PC-9 (cell line): ENCODE data around the gene CST1. TPM values are rescaled to one million over a fixed set of nuclear protein-coding genes. Genes with fewer than 3 reads are reported as not detected.
"Not testable (repeated sequence)": the region's sequence is repeated elsewhere in the genome, so short reads cannot be mapped to it uniquely, and the experiment has no call there.

Source experiments
- BruUV-seq: library from RNA; stranded (reverse); fragments of 400-500 nt; replicated peaks from 2 replicates; lab custom pipeline; 2021; lab: Mats Ljungman, UMichigan
- CTCF ChIA-PET: fragments of 300-600 bp; sonication (Branson Sonifier 250); formaldehyde crosslinking; loops from one replicate; lab custom pipeline; 2022; ENCODE audit warnings: antibody characterized with exemption; lab: Charles Lee
- POLR2A ChIA-PET: fragments of 300-600 bp; sonication (Branson Sonifier 250); formaldehyde crosslinking; loops from one replicate; lab custom pipeline; 2022; ENCODE audit warnings: antibody characterized with exemption; ENCODE audit not compliant: unreplicated experiment; lab: Charles Lee
- DNase-seq, 2 experiments: peaks; one replicate each; pipeline versions ENCODE4 v3.0.0 to v3.0.0-alpha.2; 2015 to 2022; ENCODE audit warnings: mixed read lengths in 1 of 2
- H2AFZ ChIP-seq: fragments of 200-600 bp; sonication (generic); 2 replicates; pipeline ENCODE4 v1.8.1; 2017; ENCODE audit warnings: antibody characterized with exemption
- H3F3A ChIP-seq: fragments of 200-600 bp; sonication (generic); 2 replicates; pipeline ENCODE4 v1.8.1; 2017; ENCODE audit warnings: antibody characterized with exemption, mild to moderate bottlenecking, low read depth; ENCODE audit not compliant: insufficient read depth
- H3K27ac ChIP-seq: fragments of 200-600 bp; sonication (generic); 2 replicates; pipeline ENCODE4 v1.6.1; 2016; ENCODE audit warnings: mixed run types
- H3K27me3 ChIP-seq: fragments of 200-600 bp; sonication (generic); 2 replicates; pipeline ENCODE4 v1.6.1; 2016; ENCODE audit warnings: low read depth, mixed run types; ENCODE audit not compliant: insufficient read depth
- H3K36me3 ChIP-seq: fragments of 200-600 bp; sonication (generic); 2 replicates; pipeline ENCODE4 v1.6.1; 2016; ENCODE audit warnings: low read depth, mixed run types
- H3K4me1 ChIP-seq: fragments of 200-600 bp; sonication (generic); replicated peaks from 2 replicates; pipeline ENCODE4 v1.6.1; 2016; ENCODE audit warnings: mixed run types; ENCODE audit not compliant: insufficient read depth
- H3K4me2 ChIP-seq: fragments of 200-600 bp; sonication (generic); 2 replicates; pipeline ENCODE4 v1.6.1; 2017; ENCODE audit warnings: mixed run types
- H3K4me3 ChIP-seq: fragments of 200-600 bp; sonication (generic); 2 replicates; pipeline ENCODE4 v1.6.1; 2016; ENCODE audit warnings: mixed run types
- H3K79me2 ChIP-seq: fragments of 200-600 bp; sonication (generic); 2 replicates; pipeline ENCODE4 v1.6.1; 2017; ENCODE audit warnings: low read depth, mixed run types
- H3K9me2 ChIP-seq: fragments of 200-600 bp; sonication (generic); 2 replicates; pipeline ENCODE4 v1.8.1; 2017; ENCODE audit warnings: mild to moderate bottlenecking; ENCODE audit not compliant: insufficient read depth
- H3K9me3 ChIP-seq: fragments of 200-600 bp; sonication (generic); 2 replicates; pipeline ENCODE4 v1.8.1; 2016; ENCODE audit warnings: low read depth; ENCODE audit not compliant: insufficient read depth
- H4K20me1 ChIP-seq: fragments of 200-600 bp; sonication (generic); 2 replicates; pipeline ENCODE4 v1.8.1; 2017; ENCODE audit not compliant: insufficient read depth
- CTCF ChIP-seq: fragments of 200-600 bp; sonication (generic); conservative IDR thresholded peaks from 2 replicates; pipeline ENCODE4 v1.6.1; 2017; ENCODE audit warnings: mixed run types, antibody characterized with exemption, mild to moderate bottlenecking, moderate library complexity
- EZH2 ChIP-seq: fragments of 200-600 bp; sonication (generic); IDR thresholded peaks from 2 replicates; pipeline ENCODE4 v1.8.0; 2017; ENCODE audit warnings: antibody characterized with exemption, low read depth
- intact Hi-C: fragments of 100-400 bp; cut with micrococcal nuclease; formaldehyde crosslinking; loops from one replicate; pipeline ENCODE4 v1.10.0; 2022; ENCODE audit not compliant: unreplicated experiment
- total RNA-seq: library from RNA; stranded (reverse); gene quantifications from 2 replicates; pipeline ENCODE4 v1.2.3, GENCODE V29; 2021

CST1 gene
- total RNA-seq, 1 experiment from 2014 or later = 0.76 TPM

- H3K79me2 ChIP-seq, H3K4me2 ChIP-seq, H3K27me3 ChIP-seq, H4K20me1 ChIP-seq, H3K4me1 ChIP-seq, H3K9me2 ChIP-seq, H3F3A ChIP-seq, CTCF ChIA-PET, DNase-seq, H2AFZ ChIP-seq, intact Hi-C loops, POLR2A ChIA-PET, H3K9me3 ChIP-seq, H3K36me3 ChIP-seq, BruUV-seq, H3K4me3 ChIP-seq, H3K27ac ChIP-seq: not testable (repeated sequence)
These were observed 3.6 kb downstream of the CST1 start for GRCh38 chr20:23747092-23747491.

DNA sequence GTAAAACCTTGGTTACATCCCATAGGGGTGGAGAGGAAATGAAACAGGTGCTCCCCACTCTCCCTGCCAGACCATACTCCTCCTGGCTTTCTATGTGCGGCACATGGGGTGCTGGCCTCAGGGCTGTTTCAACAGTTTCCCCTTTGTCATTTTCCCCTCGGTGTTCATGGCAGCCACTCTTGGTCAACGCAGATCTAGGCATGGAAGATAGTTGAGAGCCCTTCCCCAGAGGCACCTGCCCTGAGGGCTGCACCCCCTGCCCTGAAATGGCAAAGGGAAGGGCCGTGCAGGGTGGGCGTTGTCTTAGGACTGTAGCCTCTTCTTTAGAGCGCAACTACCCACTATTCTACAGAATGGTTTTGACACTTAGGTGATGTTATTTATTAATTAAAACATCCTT lies 4.4 kb downstream of the CST1 start:
- Histone ChIP-seq H3F3A (no peaks in the 10 kb centered on the region), H3K4me2 (no peak overlapping the region), H3K79me2 (no peaks in the 10 kb centered on the region), H4K20me1 (no peaks in the 10 kb centered on the region), H3K9me3 (no peaks in the 10 kb centered on the region), H3K4me3 (no peak overlapping the region), H3K27ac (no peak overlapping the region), H3K4me1 (peaks cover 3% of the 10 kb centered on the region; the same call in 1 of the 2 replicates), H3K27me3 (no peaks in the 10 kb centered on the region), H3K9me2 (no peaks in the 10 kb centered on the region), H2AFZ (no peak overlapping the region), H3K36me3 (no peaks in the 10 kb centered on the region)
- no TSS peak for BruUV-seq
- intact Hi-C loops = no loop called here
- no peak for DNase-seq
- TF ChIP-seq EZH2 (no peak), CTCF (no peak)
- POLR2A ChIA-PET = no interaction called here
- CTCF ChIA-PET = no interaction called here

DNA sequence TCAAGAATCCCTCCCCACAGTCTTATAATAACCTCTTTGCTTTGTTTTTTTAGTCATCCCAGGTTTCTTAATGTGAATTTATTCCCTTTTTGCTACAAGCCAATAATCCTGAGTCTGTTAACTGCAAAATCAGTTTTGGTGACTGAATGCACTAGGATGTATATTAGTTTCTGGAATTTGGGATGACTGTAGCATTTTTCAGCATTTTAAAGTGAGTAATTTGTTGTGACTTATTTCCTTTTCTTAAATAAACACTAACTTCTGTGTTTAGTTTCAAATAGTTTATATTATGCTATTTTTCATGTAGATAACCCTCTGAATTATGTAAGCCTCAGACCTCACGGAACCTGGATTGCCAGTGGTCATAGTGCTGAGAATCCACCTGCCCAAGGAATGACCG lies 5.5 kb downstream of the CST1 start:
- H4K20me1 ChIP-seq = no peaks in the 10 kb centered on the region
- no peak overlapping the region for H3K4me2 ChIP-seq
- no peaks in the 10 kb centered on the region; the same call in 1 of the 2 replicates for H3K4me1 ChIP-seq
- intact Hi-C loops = no loop called here
- no peaks in the 10 kb centered on the region for H3K79me2 ChIP-seq
- H3K27ac ChIP-seq = no peak overlapping the region
- CTCF ChIA-PET = no interaction called here
- no peaks in the 10 kb centered on the region for H3K36me3 ChIP-seq
- no peak overlapping the region for H2AFZ ChIP-seq
- no peak overlapping the region for H3K4me3 ChIP-seq
- H3K27me3 ChIP-seq = no peaks in the 10 kb centered on the region
- H3K9me2 ChIP-seq = no peaks in the 10 kb centered on the region
- POLR2A ChIA-PET = no interaction called here
- BruUV-seq = no TSS peak
- no peak for DNase-seq
- no peaks in the 10 kb centered on the region for H3F3A ChIP-seq
- H3K9me3 ChIP-seq = no peaks in the 10 kb centered on the region
- TF ChIP-seq EZH2 = no peak

DNA sequence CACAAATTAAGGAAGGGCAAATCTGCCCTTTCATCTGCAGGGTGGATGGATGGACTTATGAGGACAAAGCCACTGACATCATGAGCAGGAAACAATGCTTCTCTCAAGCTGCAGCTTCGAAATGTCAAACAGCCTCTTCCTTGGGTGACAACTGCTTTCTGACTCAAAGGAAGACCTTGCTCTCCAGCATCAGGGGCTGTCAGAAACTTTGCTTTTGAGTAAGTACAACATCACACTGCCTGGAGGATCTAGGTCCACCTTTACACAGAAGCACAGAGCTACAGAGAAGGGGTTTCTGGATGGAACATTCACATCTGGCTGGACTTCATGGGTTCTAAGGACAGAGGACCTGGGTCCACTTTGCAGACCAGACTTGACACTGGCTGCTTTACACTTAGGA lies 5.9 kb downstream of the CST1 start:
- no TSS peak for BruUV-seq
- no peaks in the 10 kb centered on the region; the same call in 1 of the 2 replicates for H3K4me1 ChIP-seq
- no peak overlapping the region for H2AFZ ChIP-seq
- CTCF ChIA-PET = no interaction called here
- no peaks in the 10 kb centered on the region for H3K36me3 ChIP-seq
- H3K4me3 ChIP-seq = no peak overlapping the region
- no peaks in the 10 kb centered on the region for H3F3A ChIP-seq
- DNase-seq = no peak
- H3K9me2 ChIP-seq = no peaks in the 10 kb centered on the region
- intact Hi-C loops = no loop called here
- POLR2A ChIA-PET = no interaction called here
- H3K27ac ChIP-seq = no peak overlapping the region
- H4K20me1 ChIP-seq = no peaks in the 10 kb centered on the region
- no peaks in the 10 kb centered on the region for H3K27me3 ChIP-seq
- no peak for TF ChIP-seq CTCF
- TF ChIP-seq EZH2 = no peak
- no peaks in the 10 kb centered on the region for H3K9me3 ChIP-seq
- no peaks in the 10 kb centered on the region for H3K79me2 ChIP-seq
- no peak overlapping the region for H3K4me2 ChIP-seq

- H3F3A ChIP-seq, H3K9me3 ChIP-seq, H3K27me3 ChIP-seq, intact Hi-C loops, H3K9me2 ChIP-seq, H3K36me3 ChIP-seq, BruUV-seq, H2AFZ ChIP-seq, POLR2A ChIA-PET, H4K20me1 ChIP-seq, H3K4me3 ChIP-seq, H3K27ac ChIP-seq, H3K4me1 ChIP-seq, DNase-seq, H3K79me2 ChIP-seq, H3K4me2 ChIP-seq: not testable (repeated sequence)
- CTCF ChIA-PET = interaction anchor here (0.6 kb wide), 1 partner anchor 59 kb away, joined by 4 read pairs; no protein-coding TSS in a partner anchor
These were observed 15.3 kb downstream of the CST1 start for GRCh38 chr20:23735391-23735790.

- H3K4me2 ChIP-seq, H3K9me2 ChIP-seq, intact Hi-C loops, BruUV-seq, H4K20me1 ChIP-seq, H3K36me3 ChIP-seq, H3K9me3 ChIP-seq, POLR2A ChIA-PET, H2AFZ ChIP-seq, H3K27ac ChIP-seq, H3K79me2 ChIP-seq, CTCF ChIA-PET, DNase-seq, H3F3A ChIP-seq, H3K4me1 ChIP-seq, H3K4me3 ChIP-seq, H3K27me3 ChIP-seq: not testable (repeated sequence)
These were observed 15.8 kb downstream of the CST1 start for GRCh38 chr20:23734949-23735348.
